ENCODE data around the gene IFT81.
"Not testable (repeated sequence)": the region's sequence is repeated elsewhere in the genome, so short reads cannot be mapped to it uniquely, and the experiment has no call there.

Gene IFT81

DNA sequence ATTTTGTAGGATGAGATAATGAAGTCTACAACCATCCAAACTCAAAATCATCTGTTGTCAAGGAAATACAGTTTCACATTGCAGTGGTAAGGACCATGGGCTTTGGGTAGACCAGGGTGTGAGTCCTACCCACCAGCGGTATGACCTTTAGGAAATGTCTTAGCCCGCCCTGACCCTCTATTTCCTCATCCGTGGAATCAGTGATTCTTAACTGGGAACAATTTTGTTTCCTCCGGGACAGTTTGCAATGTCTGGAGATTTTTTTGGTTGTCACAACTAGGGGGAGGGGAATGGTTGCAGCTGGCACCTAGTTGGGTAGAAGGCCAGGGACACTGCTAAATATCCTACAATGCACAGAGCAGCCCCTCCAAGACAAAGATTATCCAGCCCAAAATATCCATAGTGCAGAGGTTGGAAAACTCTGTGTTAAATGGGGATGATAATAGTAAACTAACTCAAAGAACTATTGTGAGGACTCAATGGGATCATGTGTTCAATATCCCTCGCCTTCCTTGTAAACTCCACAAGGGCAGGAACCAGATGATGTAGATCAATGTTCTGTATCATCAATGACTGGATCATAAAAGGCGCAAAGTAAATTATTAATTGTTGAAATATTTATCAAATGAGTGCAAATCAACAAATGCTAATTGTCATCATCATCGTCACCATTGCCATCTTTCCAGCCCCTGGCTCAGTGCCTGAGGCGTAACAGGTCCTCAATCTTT, 15.7 kb upstream of the IFT81 start:
- no peak for DNase-seq (ENCODE audit: low read depth)

- DNase-seq (ENCODE audit: low read depth): no peak
These were observed 14.9 kb upstream of the IFT81 start for GRCh38 chr12:110109037-110109836.

DNA sequence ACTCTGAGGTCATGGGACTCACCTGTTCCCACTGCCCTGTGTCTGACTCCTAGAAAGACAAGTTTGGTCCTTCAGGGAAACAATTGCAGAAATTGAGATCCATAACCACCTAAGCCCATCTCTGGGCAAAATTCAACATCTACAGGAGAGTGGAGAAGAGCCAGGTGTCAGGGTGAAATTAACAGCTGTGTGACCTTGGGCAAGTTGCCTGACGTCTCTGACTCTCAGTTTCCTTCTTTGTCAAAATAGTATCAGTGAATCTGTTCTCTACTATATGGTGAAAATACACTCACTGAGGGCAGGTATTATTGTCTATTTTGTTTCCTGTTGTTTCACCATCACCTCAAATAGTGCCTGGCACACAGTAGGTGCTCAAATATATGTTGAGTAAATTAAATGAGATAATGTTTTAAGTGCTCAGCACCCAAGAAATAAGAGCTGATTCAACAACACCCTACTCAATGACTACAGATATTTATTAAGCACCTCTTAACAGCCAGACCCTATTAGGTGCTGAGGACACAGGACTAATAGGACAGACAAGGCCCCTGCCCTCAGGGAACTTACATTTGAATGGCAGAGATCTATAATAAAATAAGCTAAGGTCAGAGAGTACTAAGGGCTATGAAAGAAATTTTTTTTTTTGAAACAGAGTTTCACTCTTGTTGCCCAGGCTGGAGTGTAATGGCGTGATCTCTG, 14.2 kb upstream of the IFT81 start:
- DNase-seq (ENCODE audit: low read depth): no peak

DNA sequence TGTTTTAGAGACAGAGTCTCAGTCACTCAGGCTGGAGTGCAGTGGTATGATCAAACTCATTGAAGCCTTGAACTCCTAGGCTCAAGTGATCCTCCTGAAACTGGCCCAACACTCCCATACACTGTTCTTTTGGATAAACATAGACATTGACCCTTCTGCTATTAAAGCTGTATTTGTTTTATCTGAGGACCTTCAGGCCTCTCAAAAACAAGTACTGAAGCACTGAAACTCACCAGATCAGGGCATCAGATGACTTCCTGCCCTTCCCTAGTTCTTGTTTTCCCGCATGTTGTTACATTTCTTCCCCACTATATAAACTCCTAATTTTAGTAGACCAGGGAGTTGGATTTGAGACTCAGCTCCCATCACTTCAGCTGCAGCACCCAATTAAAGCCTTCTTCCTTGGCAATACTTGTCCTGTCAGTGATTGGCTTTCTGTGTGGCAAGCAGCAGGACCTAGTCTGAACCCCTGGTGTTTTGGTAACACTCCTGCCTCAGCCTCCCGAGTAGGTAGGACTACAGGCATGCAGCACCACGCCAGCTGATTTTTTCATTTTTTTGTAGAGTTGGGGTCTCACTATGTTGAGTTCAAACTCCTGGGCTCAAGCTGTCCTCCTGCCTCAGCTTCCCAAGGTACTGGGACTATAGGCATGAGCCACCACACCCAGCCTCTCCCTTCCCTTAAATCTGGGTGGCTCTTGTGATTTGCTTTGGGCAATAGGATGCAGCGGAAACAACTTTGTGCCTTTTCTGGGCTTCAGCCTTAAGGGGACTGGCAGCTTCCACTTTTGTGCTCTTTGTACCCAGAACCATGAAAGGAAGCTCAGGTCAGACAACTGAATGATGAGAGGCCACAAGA, 12.5 kb upstream of the IFT81 start:
- no peak for DNase-seq (ENCODE audit: low read depth)

DNA sequence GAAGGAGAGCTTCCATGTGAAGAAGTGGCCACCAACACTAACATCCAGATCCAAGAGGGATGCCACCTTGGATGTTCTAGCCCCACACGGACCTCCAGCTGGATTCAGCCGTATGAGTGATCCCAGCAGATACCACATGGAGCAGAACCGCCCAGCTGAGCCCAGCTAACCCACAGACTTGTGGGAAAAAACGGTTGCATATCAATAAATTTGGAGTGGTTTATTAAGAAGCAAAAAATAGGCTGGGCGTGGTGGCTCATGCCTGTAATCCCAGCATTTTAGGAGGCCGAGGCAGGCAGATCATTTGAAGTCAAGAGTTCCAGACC, 11.9 kb upstream of the IFT81 start:
- DNase-seq (ENCODE audit: low read depth): no peak

GRCh38 chr12:110114528-110114937, 9.6 kb upstream of the IFT81 start:
- no peak for DNase-seq (ENCODE audit: low read depth)

GRCh38 chr12:110115675-110116074, 8.5 kb upstream of the IFT81 start:
- no peak for DNase-seq (ENCODE audit: low read depth)

GRCh38 chr12:110116623-110117022, 7.5 kb upstream of the IFT81 start:
- no peak for DNase-seq (ENCODE audit: low read depth)

- not testable (repeated sequence) for DNase-seq (ENCODE audit: low read depth)
These were observed 6.9 kb upstream of the IFT81 start for GRCh38 chr12:110117210-110117609.

GRCh38 chr12:110117956-110118685, 6.0 kb upstream of the IFT81 start:
- no peak for DNase-seq (ENCODE audit: low read depth)

- DNase-seq (ENCODE audit: low read depth): no peak
These were observed 1.2 kb upstream of the IFT81 start for GRCh38 chr12:110122929-110123328.

DNA sequence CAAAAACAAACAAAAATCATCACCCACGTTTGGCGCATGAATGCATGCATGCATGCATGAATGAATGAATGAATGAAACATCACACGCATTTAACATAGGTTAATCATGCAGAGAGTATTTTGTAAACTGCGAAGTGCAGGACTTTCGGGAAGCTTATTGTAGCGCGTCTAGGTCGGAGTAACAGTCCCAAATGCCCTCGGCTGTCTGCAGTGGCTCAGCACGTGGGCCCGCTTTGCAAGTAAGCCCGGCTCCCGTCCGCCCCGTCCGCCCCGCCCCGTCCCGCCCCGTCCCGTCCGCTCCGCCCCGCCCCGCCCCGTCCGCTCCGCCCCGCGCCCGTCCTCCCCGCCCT, 263 bp upstream of the IFT81 start:
- no peak for DNase-seq (ENCODE audit: low read depth)

DNA sequence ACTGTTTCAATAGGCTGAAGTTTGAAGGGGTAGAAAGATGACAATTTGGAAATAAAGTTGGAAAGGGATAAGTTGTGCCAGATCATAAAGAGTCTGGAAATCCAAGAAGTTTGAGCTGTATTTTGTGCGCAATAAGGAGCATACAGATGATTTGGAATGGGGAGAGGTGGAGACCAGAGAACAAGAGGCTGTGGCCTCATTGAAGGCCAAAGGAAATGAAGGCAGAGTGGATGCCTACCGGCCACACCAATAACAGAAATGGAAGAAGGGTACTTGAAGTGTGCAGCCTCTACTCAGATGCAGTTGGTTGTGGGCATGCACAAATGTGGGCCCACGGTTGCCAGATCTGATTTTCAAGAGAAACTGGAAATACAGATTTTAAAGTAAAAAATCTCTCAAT, 2.4 kb downstream of the IFT81 start:
- no peak for DNase-seq (ENCODE audit: low read depth)

GRCh38 chr12:110134691-110135411, 10.7 kb downstream of the IFT81 start:
- no peak for DNase-seq (ENCODE audit: low read depth)

GRCh38 chr12:110135806-110136205, 11.6 kb downstream of the IFT81 start:
- DNase-seq (ENCODE audit: low read depth): no peak

DNA sequence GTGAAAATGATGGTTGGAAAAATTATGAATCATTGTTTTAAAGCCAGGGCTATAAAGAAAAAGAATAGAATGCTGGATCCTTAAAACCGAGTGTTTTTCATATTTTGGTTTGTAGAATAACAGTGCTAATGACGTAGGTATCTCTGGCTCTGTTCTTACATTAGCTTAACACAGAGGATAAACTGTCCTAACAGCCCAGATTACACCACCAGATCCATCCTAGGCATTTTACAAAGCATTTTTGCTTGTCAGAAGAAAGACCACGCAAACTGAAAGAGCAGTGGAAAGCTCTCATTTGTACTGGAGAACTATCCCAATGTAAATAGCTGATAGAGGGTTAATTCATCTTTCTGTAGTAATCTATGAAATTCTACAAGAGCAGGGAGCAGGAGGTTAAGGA, 13.6 kb downstream of the IFT81 start:
- no peak for DNase-seq (ENCODE audit: low read depth)

DNA sequence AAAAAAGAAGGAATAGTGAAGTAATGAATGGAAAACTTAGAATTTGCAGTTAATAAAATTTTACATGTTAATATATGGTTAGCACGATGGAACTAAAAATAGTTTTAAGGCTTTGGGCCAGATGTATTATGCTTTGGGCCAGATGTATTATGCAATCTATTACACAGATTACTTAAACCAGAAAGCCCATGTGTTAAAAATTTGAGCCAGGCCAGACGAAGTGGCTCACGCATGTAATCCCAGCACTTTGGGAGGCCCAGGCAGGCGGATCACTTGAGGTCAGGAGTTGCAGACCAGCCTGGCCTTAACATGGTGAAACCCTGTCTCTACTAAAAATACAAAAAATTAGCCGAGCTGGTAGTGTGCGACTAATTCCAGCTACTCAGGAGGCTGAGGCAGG, 17.2 kb downstream of the IFT81 start:
- DNase-seq (ENCODE audit: low read depth): no peak

- DNase-seq (ENCODE audit: low read depth): no peak
These were observed 22.8 kb downstream of the IFT81 start for GRCh38 chr12:110146986-110147385.

GRCh38 chr12:110149086-110149660, 25.0 kb downstream of the IFT81 start:
- no peak for DNase-seq (ENCODE audit: low read depth)

DNA sequence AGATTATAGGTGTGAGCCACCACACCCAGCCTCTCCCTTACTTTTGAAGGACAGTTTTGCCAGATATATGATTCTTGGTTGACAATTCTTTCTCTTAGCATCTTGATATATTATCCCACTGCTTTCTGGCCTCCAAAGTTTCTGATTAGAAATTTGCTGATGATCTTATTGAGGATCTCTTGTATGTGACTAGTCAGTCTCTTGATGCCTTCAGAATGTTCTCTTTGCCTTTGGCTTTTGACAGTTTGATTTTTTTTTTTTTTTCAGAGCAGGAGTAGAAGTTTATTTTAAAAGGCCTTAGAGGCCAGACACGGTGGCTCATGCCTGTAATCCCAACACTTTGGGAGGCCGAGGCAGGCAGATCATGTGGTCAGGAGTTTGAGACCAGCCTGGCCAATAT, 32.6 kb downstream of the IFT81 start:
- no peak for DNase-seq (ENCODE audit: low read depth)

DNA sequence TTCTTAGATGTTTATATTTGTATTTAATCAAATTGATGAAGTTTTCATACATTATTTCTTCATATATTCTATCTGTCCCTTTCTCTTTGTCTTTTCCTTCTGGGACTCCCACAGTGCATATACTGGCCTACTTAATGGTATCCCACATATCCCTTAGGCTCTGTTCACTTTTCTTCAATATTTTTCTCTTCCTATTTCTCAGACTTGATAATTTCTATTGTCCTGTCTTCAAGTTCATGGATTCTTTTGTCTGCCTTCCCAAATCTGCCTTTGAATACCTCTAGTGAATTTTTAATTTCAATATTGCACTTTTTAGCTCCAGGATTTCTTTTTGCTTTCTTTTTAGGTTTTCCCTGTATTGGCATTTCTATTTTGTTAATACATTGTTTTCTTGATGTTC, 33.4 kb downstream of the IFT81 start:
- DNase-seq (ENCODE audit: low read depth): no peak
